Right ventricle myocardium superior (tissue), 1 donor: ENCODE data around the gene SLC27A3. TPM values are rescaled to one million over a fixed set of nuclear protein-coding genes. Genes with fewer than 3 reads are reported as not detected.
A peak's percentile ranks its signal among the peaks of the same experiment; 100 is the strongest.
"Not testable (repeated sequence)": the region's sequence is repeated elsewhere in the genome, so short reads cannot be mapped to it uniquely, and the experiment has no call there.

Source experiments
- ATAC-seq: fragments of 200-7000 bp; cut with Tn5 transposase; one replicate; pipeline ENCODE4 v1.9.1; 2020; ENCODE audit warnings: mild to moderate bottlenecking; ENCODE audit not compliant: poor library complexity
- DNase-seq: peaks from one replicate; pipeline ENCODE4 v3.0.0-alpha.2; 2020
- intact Hi-C: fragments of 100-400 bp; cut with DNase I; formaldehyde crosslinking; loops from one replicate; pipeline ENCODE4 v1.11.2; 2022
- total RNA-seq: library from RNA; stranded (reverse); fragmentation: NEBNext Ultra II Directional; extraction: Animal tissue kit (Norgen Biotek cat#: 25700); gene quantifications from one replicate; pipeline ENCODE4 v1.2.1, GENCODE V29; 2021
- donor health status: DM: no; HTN: yes; CAD: no; lungs with severe emphysema.

Gene SLC27A3
- total RNA-seq, 1 donor from 2014 or later, result 12.0 TPM

DNA sequence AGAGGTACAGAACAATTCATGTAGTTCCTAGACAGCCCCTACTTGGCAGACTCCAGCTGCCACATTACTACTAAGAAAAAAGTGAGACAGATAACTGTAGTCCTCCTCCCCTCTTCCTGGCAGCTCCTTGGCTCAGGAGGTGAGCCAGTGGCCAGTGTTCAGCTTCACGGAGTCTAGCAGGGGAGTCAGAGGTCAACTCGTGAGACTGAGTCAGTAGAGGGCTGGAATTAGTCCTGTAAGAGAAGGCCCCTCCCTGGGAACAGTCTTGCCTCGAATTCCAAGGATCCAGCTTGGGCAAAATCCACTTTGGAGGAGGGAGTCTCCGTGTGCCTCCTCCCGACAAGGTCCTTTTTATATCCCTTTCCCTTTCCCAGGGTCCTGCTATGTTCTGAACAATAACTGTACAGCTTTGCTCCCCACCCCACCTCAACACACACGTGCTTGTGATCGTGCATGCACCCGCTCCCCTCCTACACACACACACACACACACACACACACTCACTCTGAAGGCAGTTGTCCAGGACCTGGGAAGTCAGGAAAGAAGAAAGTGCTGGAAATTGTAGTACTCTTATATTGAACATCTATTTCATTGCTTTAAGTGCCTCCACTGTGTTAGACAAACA is 22.5 kb upstream of the SLC27A3 start:
- no peak for DNase-seq
- intact Hi-C loops, result loop anchor here (5.0 to 10.0 kb wide), 2 partner anchors 60 to 238 kb away; no protein-coding TSS in a partner anchor
- ATAC-seq, result no peak

- intact Hi-C loops, result loop anchor here (5.0 to 10.0 kb wide), 2 partner anchors 62 to 239 kb away; no protein-coding TSS in a partner anchor
- ATAC-seq (no peak), DNase-seq (no peak)
Measured at GRCh38 chr1:153754266-153754665, 20.9 kb upstream of the SLC27A3 start.

- ATAC-seq (no peak), DNase-seq (no peak)
- intact Hi-C loops, result no loop called here
Measured at GRCh38 chr1:153760440-153760839, 14.8 kb upstream of the SLC27A3 start.

GRCh38 chr1:153763365-153764225 is 11.6 kb upstream of the SLC27A3 start:
- DNase-seq (no peak), ATAC-seq (peak; percentile 72)
- intact Hi-C loops, result no loop called here

- DNase-seq (no peak), ATAC-seq (no peak)
- intact Hi-C loops, result no loop called here
Measured at GRCh38 chr1:153764310-153764709, 10.9 kb upstream of the SLC27A3 start.

DNA sequence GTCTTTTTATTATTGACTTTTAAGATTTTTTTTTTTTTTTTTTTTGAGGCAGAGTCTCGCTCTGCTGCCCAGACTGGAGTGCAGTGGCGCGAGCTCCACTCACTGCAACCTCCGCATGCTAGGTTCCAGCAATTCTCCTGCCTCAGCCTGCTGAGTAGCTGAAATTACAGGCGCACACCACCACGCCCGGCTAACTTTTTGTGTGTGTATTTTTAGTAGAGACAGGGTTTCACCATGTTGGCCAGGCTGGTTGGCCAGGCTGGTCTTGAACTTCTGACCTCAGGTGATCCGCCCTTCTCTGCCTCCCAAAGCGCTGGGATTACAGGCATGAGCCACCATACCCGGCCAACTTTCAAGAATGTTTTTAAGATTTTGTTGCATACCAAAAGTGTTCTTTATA is 8.5 kb upstream of the SLC27A3 start:
- intact Hi-C loops, DNase-seq, ATAC-seq: not testable (repeated sequence)

GRCh38 chr1:153767519-153767918 is 7.7 kb upstream of the SLC27A3 start:
- intact Hi-C loops, result no loop called here
- no peak for ATAC-seq
- DNase-seq, result no peak

GRCh38 chr1:153768316-153769181 is 6.7 kb upstream of the SLC27A3 start:
- intact Hi-C loops, result no loop called here
- ATAC-seq (no peak), DNase-seq (no peak)

DNA sequence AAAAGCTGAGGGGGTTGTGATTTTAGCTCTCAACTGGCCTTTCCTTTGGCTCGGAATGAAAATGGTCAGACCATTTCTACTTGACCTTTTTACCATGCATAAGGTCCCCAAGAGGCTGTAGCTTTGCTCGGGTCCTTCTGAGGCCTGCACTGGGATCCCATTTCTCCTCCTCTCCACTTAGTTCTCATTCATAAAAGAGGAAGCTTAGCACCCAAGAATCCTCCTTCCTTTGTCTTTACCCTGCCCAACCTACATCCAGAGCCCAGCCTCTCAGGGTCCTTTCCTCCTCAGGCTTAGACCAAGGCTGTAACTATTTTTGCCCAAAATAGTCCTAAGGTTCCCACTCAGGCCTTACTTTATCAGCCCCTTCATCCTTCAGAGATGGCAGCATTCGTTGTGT is 6.0 kb upstream of the SLC27A3 start:
- intact Hi-C loops, result no loop called here
- DNase-seq (no peak), ATAC-seq (no peak)

- intact Hi-C loops, result loop anchor here (5.0 kb wide), 1 partner anchor 88 kb away; no protein-coding TSS in a partner anchor
- no peak for DNase-seq
- no peak for ATAC-seq
Measured at GRCh38 chr1:153770797-153771196, 4.4 kb upstream of the SLC27A3 start.

GRCh38 chr1:153771261-153771660 is 3.9 kb upstream of the SLC27A3 start:
- ATAC-seq (no peak), DNase-seq (no peak)
- intact Hi-C loops, result loop anchor here (5.0 kb wide), 1 partner anchor 89 kb away; no protein-coding TSS in a partner anchor

DNA sequence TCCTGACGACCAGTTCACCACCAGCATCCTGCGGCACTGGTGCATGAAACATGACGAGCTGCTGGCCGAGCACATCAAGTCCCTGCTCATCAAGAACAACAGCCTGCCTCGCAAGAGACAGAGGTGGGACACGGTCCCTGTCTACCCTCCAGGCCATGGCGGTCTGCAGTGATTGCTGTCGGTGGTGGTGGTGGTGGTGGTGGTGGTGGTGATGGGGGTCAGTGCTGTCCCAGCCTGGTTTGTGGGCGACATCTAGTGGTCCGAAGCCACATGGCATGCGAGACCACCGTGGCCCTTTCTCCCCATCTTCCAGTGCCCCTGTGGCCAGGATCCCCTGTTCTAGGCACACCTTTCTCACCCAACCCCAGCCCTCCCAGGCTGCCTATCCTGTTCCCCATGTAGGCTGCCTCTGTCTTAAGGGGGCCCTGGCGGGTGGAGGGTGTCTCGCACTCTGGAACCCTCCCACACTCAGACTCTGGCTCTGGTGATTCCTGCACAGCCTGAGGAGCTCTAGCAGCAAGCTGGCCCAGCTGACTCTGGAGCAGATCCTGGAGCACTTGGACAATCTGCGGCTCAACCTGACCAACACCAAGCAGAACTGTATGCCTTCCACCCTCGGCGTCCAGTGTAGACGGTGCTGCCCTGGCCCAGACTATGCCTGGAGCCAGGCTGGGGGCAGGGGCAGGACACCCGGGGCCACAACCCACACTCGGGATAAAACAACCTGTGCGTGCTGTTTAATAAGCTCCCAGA is 3.2 kb upstream of the SLC27A3 start:
- ATAC-seq (no peak), DNase-seq (no peak)
- intact Hi-C loops, result loop anchor here (5.0 kb wide), 1 partner anchor 90 kb away; no protein-coding TSS in a partner anchor

DNA sequence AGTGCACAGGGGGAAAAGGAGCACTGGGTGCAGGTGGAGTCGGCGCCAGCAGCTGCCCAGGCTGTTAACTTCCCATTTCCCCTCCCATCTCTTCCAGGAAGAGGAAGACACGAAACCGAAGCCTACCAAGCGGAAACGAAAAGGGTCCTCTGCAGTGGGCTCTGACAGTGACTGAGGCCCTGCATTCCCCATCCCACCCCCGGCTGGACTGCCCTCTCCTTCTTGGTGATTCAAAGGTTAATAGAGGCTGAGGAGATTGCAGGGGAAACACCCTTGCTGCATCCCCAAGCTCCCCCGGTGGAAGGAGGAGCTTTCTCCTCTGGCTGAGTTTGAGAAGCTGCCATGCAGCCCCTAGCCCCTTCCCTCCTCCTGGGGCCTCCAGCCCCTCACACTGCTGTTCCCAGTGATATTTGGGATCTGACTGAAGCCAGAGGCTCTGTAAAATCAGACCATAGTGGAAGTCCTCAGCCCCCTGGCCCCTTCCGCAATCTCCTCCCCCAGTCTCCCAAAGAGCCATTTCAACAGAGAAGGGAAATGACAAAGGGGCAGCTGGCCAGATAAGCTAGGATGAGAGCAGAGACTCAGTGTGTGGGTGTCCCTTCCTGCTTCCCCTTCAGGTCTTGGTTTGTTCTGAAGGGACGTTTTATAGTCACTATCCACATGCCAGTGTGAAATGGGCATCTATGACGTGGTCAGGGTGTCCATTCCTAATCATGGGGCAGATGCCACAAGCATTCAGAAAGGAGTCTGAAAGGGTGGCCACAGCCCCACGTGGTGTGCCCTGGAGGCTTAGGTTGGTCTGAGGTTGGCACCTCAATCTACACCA is 1.9 kb upstream of the SLC27A3 start:
- intact Hi-C loops, result loop anchor here (5.0 kb wide), 1 partner anchor 91 kb away; no protein-coding TSS in a partner anchor
- DNase-seq, result no peak
- ATAC-seq, result no peak

- ATAC-seq, result no peak
- intact Hi-C loops, result loop anchor here (5.0 kb wide), 1 partner anchor 92 kb away; no protein-coding TSS in a partner anchor
- no peak for DNase-seq
Measured at GRCh38 chr1:153774026-153774595, 1.1 kb upstream of the SLC27A3 start.

DNA sequence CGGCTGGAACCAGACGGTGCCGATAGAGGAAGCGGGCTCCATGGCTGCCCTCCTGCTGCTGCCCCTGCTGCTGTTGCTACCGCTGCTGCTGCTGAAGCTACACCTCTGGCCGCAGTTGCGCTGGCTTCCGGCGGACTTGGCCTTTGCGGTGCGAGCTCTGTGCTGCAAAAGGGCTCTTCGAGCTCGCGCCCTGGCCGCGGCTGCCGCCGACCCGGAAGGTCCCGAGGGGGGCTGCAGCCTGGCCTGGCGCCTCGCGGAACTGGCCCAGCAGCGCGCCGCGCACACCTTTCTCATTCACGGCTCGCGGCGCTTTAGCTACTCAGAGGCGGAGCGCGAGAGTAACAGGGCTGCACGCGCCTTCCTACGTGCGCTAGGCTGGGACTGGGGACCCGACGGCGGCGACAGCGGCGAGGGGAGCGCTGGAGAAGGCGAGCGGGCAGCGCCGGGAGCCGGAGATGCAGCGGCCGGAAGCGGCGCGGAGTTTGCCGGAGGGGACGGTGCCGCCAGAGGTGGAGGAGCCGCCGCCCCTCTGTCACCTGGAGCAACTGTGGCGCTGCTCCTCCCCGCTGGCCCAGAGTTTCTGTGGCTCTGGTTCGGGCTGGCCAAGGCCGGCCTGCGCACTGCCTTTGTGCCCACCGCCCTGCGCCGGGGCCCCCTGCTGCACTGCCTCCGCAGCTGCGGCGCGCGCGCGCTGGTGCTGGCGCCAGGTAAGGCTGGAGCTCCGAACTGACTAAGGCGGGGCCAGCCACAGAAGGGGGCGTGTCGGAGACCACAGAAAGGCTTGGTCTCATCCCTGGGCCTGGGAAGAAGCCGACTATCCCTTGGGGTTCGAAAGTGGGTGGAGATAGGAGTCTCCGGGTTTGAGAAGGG is 486 bp downstream of the SLC27A3 start:
- DNase-seq (peak; percentile 82), ATAC-seq (peak; percentile 47)
- intact Hi-C loops, result no loop called here

DNA sequence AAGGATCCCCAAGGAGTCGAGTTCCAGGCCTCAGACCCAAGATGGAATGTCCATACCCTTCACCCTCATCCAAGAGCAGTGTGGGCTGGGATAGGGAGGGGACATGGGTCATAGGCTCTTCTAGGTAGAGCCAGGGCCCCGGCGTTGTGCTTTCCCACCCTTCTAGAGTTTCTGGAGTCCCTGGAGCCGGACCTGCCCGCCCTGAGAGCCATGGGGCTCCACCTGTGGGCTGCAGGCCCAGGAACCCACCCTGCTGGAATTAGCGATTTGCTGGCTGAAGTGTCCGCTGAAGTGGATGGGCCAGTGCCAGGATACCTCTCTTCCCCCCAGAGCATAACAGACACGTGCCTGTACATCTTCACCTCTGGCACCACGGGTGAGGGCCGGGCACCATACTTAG is 1.1 kb downstream of the SLC27A3 start:
- no peak for ATAC-seq
- intact Hi-C loops, result no loop called here

More for the DNA sequence above, 1.1 kb downstream of the SLC27A3 start:
- no peak for DNase-seq
